B cell (primary cell): ENCODE measurements around the gene TEDC1.

Experiments used
- EZH2 ChIP-seq: IDR thresholded peaks from 2 replicates; pipeline ENCODE4 v1.6.1; 2012; ENCODE audit warnings: borderline replicate concordance, low read depth, mild to moderate bottlenecking, moderate library complexity, low read length; ENCODE audit not compliant: insufficient read depth, poor library complexity, severe bottlenecking
- TF ChIP-seq, protein P1 (sequence below): fragments of 200-600 bp; IDR thresholded peaks from one replicate; pipeline ENCODE4 v1.8.0; 2022; ENCODE audit warnings: antibody characterized with exemption, mild to moderate bottlenecking

DNA sequence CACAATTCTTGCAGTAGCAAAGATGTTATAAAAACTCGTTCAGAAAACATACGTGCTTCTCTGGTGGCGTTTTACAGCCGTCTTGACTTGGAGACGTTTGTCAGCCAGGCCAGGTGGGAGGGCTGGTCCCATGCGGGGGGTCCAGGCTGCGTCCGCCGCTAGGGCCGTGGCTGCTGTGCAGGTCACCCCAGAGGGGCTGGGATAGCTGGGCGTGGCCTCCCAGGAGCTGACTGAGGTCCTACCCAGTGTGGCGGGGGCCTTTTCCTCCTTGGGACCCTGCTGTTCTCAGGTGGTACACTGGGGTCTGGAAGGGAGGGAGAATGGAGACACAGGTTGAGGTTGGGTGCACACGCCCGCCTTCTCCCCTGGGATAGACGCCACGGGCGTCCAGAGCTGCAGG lies 46.2 kb upstream of the TEDC1 start:
- TF ChIP-seq, protein P1, sequence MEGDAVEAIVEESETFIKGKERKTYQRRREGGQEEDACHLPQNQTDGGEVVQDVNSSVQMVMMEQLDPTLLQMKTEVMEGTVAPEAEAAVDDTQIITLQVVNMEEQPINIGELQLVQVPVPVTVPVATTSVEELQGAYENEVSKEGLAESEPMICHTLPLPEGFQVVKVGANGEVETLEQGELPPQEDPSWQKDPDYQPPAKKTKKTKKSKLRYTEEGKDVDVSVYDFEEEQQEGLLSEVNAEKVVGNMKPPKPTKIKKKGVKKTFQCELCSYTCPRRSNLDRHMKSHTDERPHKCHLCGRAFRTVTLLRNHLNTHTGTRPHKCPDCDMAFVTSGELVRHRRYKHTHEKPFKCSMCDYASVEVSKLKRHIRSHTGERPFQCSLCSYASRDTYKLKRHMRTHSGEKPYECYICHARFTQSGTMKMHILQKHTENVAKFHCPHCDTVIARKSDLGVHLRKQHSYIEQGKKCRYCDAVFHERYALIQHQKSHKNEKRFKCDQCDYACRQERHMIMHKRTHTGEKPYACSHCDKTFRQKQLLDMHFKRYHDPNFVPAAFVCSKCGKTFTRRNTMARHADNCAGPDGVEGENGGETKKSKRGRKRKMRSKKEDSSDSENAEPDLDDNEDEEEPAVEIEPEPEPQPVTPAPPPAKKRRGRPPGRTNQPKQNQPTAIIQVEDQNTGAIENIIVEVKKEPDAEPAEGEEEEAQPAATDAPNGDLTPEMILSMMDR, result no peak
- no peak for TF ChIP-seq EZH2
